Hepatocyte (in vitro differentiated cells): ENCODE data around the gene SYNGR4. TPM values are rescaled to one million over a fixed set of nuclear protein-coding genes. Genes with fewer than 3 reads are reported as not detected.

Source experiments
- DNase-seq: peaks from one replicate; pipeline ENCODE4 v3.0.0-alpha.2; 2016; ENCODE audit warnings: low spot score
- H2AFZ ChIP-seq: fragments of 200-600 bp; sonication (generic); 2 replicates; pipeline ENCODE4 v1.6.0; 2016; ENCODE audit warnings: antibody characterized with exemption, mild to moderate bottlenecking
- H3K27ac ChIP-seq: fragments of 200-600 bp; sonication (generic); 2 replicates; pipeline ENCODE4 v1.5.1; 2016; ENCODE audit warnings: mild to moderate bottlenecking
- H3K27me3 ChIP-seq: fragments of 200-600 bp; sonication (generic); 2 replicates; pipeline ENCODE4 v1.6.1; 2016
- H3K36me3 ChIP-seq: fragments of 200-600 bp; sonication (generic); replicated peaks from 2 replicates; pipeline ENCODE4 v1.5.1; 2016; ENCODE audit warnings: low read depth; ENCODE audit not compliant: insufficient read depth
- H3K4me1 ChIP-seq: fragments of 200-600 bp; sonication (generic); 2 replicates; pipeline ENCODE4 v1.5.1; 2016; ENCODE audit warnings: mild to moderate bottlenecking, moderate library complexity; ENCODE audit not compliant: insufficient read depth
- H3K4me2 ChIP-seq: fragments of 200-600 bp; sonication (generic); 2 replicates; pipeline ENCODE4 v1.6.0; 2016
- H3K4me3 ChIP-seq: fragments of 200-600 bp; sonication (generic); 2 replicates; pipeline ENCODE4 v1.5.1; 2016; ENCODE audit warnings: mild to moderate bottlenecking
- H3K79me2 ChIP-seq: fragments of 200-600 bp; sonication (generic); 2 replicates; pipeline ENCODE4 v1.6.0; 2017; ENCODE audit warnings: mild to moderate bottlenecking
- H3K9me2 ChIP-seq: fragments of 200-600 bp; sonication (generic); replicated peaks from 2 replicates; pipeline ENCODE4 v1.6.0; 2017; ENCODE audit warnings: mild to moderate bottlenecking; ENCODE audit not compliant: insufficient read depth
- H3K9me3 ChIP-seq: fragments of 200-600 bp; sonication (generic); 2 replicates; pipeline ENCODE4 v1.5.1; 2016; ENCODE audit warnings: low read depth, mild to moderate bottlenecking
- H4K20me1 ChIP-seq: fragments of 200-600 bp; sonication (generic); 2 replicates; pipeline ENCODE4 v1.6.0; 2016; ENCODE audit warnings: mild to moderate bottlenecking; ENCODE audit not compliant: insufficient read depth, poor library complexity, severe bottlenecking
- CTCF ChIP-seq: fragments of 200-600 bp; sonication (generic); IDR thresholded peaks from 2 replicates; pipeline ENCODE4 v1.5.1; 2016; ENCODE audit warnings: antibody characterized with exemption, mild to moderate bottlenecking; ENCODE audit not compliant: poor library complexity
- EZH2 ChIP-seq: fragments of 200-600 bp; sonication (generic); IDR thresholded peaks from 2 replicates; pipeline ENCODE4 v1.6.1; 2016; ENCODE audit warnings: antibody characterized with exemption, mild to moderate bottlenecking, borderline replicate concordance
- EZH2phosphoT487 ChIP-seq: fragments of 200-600 bp; sonication (generic); IDR thresholded peaks from one replicate; pipeline ENCODE4 v1.6.1; 2018; ENCODE audit warnings: antibody characterized with exemption, mild to moderate bottlenecking, low read depth, moderate library complexity; ENCODE audit not compliant: unreplicated experiment, severe bottlenecking
- WGBS: methylation state at CpG from one replicate; pipeline ENCODE4 v1.1.6; 2016; ENCODE audit warnings: low lambda C conversion rate; ENCODE audit errors: missing lambda C conversion rate; 5-methylcytosine and 5-hydroxymethylcytosine counted together
- polyA plus RNA-seq: library from polyadenylated mRNA; unstranded; fragments of >200 nt; fragmentation: Nextera tagmentation; extraction: Ambion mirVana; gene quantifications from 2 replicates; pipeline ENCODE4 v1.2.1, GENCODE V29; 2016
- total RNA-seq: library from RNA; depleted of rRNA; stranded (reverse); fragments of >200 nt; gene quantifications from 2 replicates; pipeline ENCODE4 v1.2.3, GENCODE V29; 2014

Gene SYNGR4
- total and polyA plus RNA-seq, 2 experiments from 2014 or later = 1.3 TPM; not detected in 1

- Histone ChIP-seq H3K27ac (no peak overlapping the region), H3K9me2 (no peaks in the 10 kb centered on the region), H3K79me2 (no peaks in the 10 kb centered on the region), H3K4me2 (no peak overlapping the region), H3K9me3 (no peaks in the 10 kb centered on the region), H3K4me3 (no peak overlapping the region), H3K36me3 (no peaks in the 10 kb centered on the region), H3K4me1 (no peaks in the 10 kb centered on the region), H4K20me1 (no peaks in the 10 kb centered on the region), H2AFZ (no peak overlapping the region), H3K27me3 (no peaks in the 10 kb centered on the region)
- no peak for DNase-seq
- TF ChIP-seq EZH2 (no peak), EZH2phosphoT487 (no peak), CTCF (no peak)
- 93% methylated on average over 16 of the region's 16 CpGs for WGBS
Measured at GRCh38 chr19:48421548-48421947, 57.4 kb downstream of the SYNGR4 start.

GRCh38 chr19:48424694-48425219 lies 60.6 kb downstream of the SYNGR4 start:
- 48% methylated on average over 8 of the region's 8 CpGs for WGBS
- peak overlapping the region; percentile 2 for H2AFZ ChIP-seq
- no peaks in the 10 kb centered on the region for H4K20me1 ChIP-seq
- no peaks in the 10 kb centered on the region for H3K4me1 ChIP-seq
- H3K27ac ChIP-seq = peak overlapping the region; percentile 29
- H3K4me3 ChIP-seq = no peak overlapping the region
- peak overlapping the region; percentile 50 for H3K4me2 ChIP-seq
- no peaks in the 10 kb centered on the region for H3K27me3 ChIP-seq
- TF ChIP-seq CTCF (no peak), EZH2 (no peak), EZH2phosphoT487 (no peak)
- H3K9me2 ChIP-seq = no peaks in the 10 kb centered on the region
- no peak for DNase-seq
- H3K36me3 ChIP-seq = no peaks in the 10 kb centered on the region
- H3K9me3 ChIP-seq = no peaks in the 10 kb centered on the region
- H3K79me2 ChIP-seq = no peaks in the 10 kb centered on the region

Other genes starting within 250 kb of the SYNGR4 start
- gene LIG1, start 194.0 kb upstream of the SYNGR4 start, total RNA-seq = 19.6 and 23.8 TPM in 2 replicates
- gene LIG1, start 194.0 kb upstream of the SYNGR4 start, polyA plus RNA-seq = 28.4 and 29.8 TPM in 2 replicates
- 0.73 and 1.2 TPM in 2 replicates for gene ZSWIM9, start 193.7 kb upstream of the SYNGR4 start, total RNA-seq
- gene ZSWIM9, start 193.7 kb upstream of the SYNGR4 start, polyA plus RNA-seq = 1.5 and 2.1 TPM in 2 replicates
- 17.0 and 18.8 TPM in 2 replicates for gene CARD8, start 108.5 kb upstream of the SYNGR4 start, total RNA-seq
- gene CARD8, start 108.5 kb upstream of the SYNGR4 start, polyA plus RNA-seq = 7.6 and 10.3 TPM in 2 replicates
- gene ZNF114, start 94.3 kb upstream of the SYNGR4 start, total RNA-seq = 0.84 and 0.90 TPM in 2 replicates
- 1.6 and 3.0 TPM in 2 replicates for gene ZNF114, start 94.3 kb upstream of the SYNGR4 start, polyA plus RNA-seq
- gene EMP3, start 38.8 kb upstream of the SYNGR4 start, total RNA-seq = 68.4 and 80.1 TPM in 2 replicates
- 379 and 381 TPM in 2 replicates for gene EMP3, start 38.8 kb upstream of the SYNGR4 start, polyA plus RNA-seq
- 5.3 and 5.9 TPM in 2 replicates for gene TMEM143, start 427 bp upstream of the SYNGR4 start, total RNA-seq
- 11.2 and 20.8 TPM in 2 replicates for gene TMEM143, start 427 bp upstream of the SYNGR4 start, polyA plus RNA-seq
- gene KDELR1, start 27.2 kb downstream of the SYNGR4 start, total RNA-seq = 164 and 179 TPM in 2 replicates
- 278 and 288 TPM in 2 replicates for gene KDELR1, start 27.2 kb downstream of the SYNGR4 start, polyA plus RNA-seq
- 0.40 and 1.00 TPM in 2 replicates for gene GRIN2D, start 29.3 kb downstream of the SYNGR4 start, total RNA-seq
- gene GRIN2D, start 29.3 kb downstream of the SYNGR4 start, polyA plus RNA-seq = 2.1 and 2.7 TPM in 2 replicates
- 25.2 and 25.9 TPM in 2 replicates for gene GRWD1, start 81.6 kb downstream of the SYNGR4 start, total RNA-seq
- 33.1 and 36.6 TPM in 2 replicates for gene GRWD1, start 81.6 kb downstream of the SYNGR4 start, polyA plus RNA-seq
- gene KCNJ14, start 91.2 kb downstream of the SYNGR4 start, total RNA-seq = 0.12 and 0.70 TPM in 2 replicates
- 0.32 and 1.1 TPM in 2 replicates for gene KCNJ14, start 91.2 kb downstream of the SYNGR4 start, polyA plus RNA-seq
- gene CYTH2, start 105.0 kb downstream of the SYNGR4 start, total RNA-seq = 63.1 and 69.6 TPM in 2 replicates
- gene CYTH2, start 105.0 kb downstream of the SYNGR4 start, polyA plus RNA-seq = 80.1 and 106 TPM in 2 replicates
- 2.1 and 3.7 TPM in 2 replicates for gene LMTK3, start 147.5 kb downstream of the SYNGR4 start, total RNA-seq
- gene LMTK3, start 147.5 kb downstream of the SYNGR4 start, polyA plus RNA-seq = 1.3 and 2.1 TPM in 2 replicates
- not detected in 2 replicates for gene SULT2B1, start 187.8 kb downstream of the SYNGR4 start, total RNA-seq
- 0.43 and 0.79 TPM in 2 replicates for gene SULT2B1, start 187.8 kb downstream of the SYNGR4 start, polyA plus RNA-seq
- not detected in 2 replicates for gene SPACA4, start 242.4 kb downstream of the SYNGR4 start, total RNA-seq
- 0.30 TPM in 1 of 2 replicates, not detected in the other for gene SPACA4, start 242.4 kb downstream of the SYNGR4 start, polyA plus RNA-seq